DND-41 (cell line): ENCODE results near the gene SLC2A9.

Experiments
- EZH2 ChIP-seq: IDR thresholded peaks from 3 replicates; pipeline ENCODE4 v1.6.1; 2012; ENCODE audit warnings: borderline replicate concordance, low read depth, mild to moderate bottlenecking, moderate library complexity, low read length, inconsistent platforms; ENCODE audit not compliant: severe bottlenecking
- TF ChIP-seq, protein P1 (sequence below): IDR thresholded peaks from 2 replicates; pipeline ENCODE4 v1.5.1; 2012; ENCODE audit warnings: borderline replicate concordance, low read length, moderate library complexity, mild to moderate bottlenecking; ENCODE audit not compliant: poor library complexity, severe bottlenecking; ENCODE audit errors: extremely low read depth

DNA sequence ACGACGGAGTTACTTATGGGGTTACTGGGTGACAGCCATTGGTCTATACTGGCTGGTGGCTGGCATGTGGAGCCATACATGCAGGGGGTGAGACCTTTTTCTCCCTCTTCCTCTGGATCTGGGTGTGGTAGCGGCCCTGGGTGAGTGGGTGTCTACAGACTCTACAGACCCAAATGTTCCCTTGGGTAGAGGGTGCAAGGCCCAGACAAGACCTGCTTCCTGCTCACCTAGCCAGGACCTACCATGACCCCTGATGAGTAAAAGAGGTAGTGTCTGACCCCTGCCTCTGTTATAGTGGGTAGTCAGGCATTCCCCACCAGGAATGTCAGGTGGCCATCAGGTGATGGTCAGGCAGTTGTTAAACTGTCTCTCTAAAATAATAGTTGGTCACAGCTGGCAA, 66.8 kb downstream of the SLC2A9 start:
- TF ChIP-seq, protein P1, sequence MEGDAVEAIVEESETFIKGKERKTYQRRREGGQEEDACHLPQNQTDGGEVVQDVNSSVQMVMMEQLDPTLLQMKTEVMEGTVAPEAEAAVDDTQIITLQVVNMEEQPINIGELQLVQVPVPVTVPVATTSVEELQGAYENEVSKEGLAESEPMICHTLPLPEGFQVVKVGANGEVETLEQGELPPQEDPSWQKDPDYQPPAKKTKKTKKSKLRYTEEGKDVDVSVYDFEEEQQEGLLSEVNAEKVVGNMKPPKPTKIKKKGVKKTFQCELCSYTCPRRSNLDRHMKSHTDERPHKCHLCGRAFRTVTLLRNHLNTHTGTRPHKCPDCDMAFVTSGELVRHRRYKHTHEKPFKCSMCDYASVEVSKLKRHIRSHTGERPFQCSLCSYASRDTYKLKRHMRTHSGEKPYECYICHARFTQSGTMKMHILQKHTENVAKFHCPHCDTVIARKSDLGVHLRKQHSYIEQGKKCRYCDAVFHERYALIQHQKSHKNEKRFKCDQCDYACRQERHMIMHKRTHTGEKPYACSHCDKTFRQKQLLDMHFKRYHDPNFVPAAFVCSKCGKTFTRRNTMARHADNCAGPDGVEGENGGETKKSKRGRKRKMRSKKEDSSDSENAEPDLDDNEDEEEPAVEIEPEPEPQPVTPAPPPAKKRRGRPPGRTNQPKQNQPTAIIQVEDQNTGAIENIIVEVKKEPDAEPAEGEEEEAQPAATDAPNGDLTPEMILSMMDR, result no peak
- TF ChIP-seq EZH2, result no peak
